KOPT-K1 (cell line): ENCODE results near the gene CLCN2.

Experiments
- H3K27ac ChIP-seq: fragments of 200-600 bp; sonication (generic); 2 replicates; pipeline ENCODE4 v1.5.1; 2016; ENCODE audit warnings: antibody characterized with exemption, mild to moderate bottlenecking, low read depth, low read length; ENCODE audit not compliant: poor library complexity, severe bottlenecking
- H3K36me3 ChIP-seq: fragments of 200-600 bp; sonication (generic); 2 replicates; pipeline ENCODE4 v1.5.1; 2017; ENCODE audit warnings: antibody characterized with exemption, mild to moderate bottlenecking, low read length, moderate library complexity; ENCODE audit not compliant: insufficient read depth
- H3K9me3 ChIP-seq: fragments of 200-600 bp; sonication (generic); 2 replicates; pipeline ENCODE4 v1.5.1; 2017; ENCODE audit warnings: antibody characterized with exemption, low read length, mild to moderate bottlenecking; ENCODE audit not compliant: insufficient read depth, poor library complexity, severe bottlenecking

CLCN2 gene

GRCh38 chr3:184315871-184316661 is 45.3 kb downstream of the CLCN2 start:
- Histone ChIP-seq H3K9me3 (no peaks in the 10 kb centered on the region), H3K27ac (peak overlapping the region; percentile 87), H3K36me3 (peaks cover 51% of the 10 kb centered on the region)

DNA sequence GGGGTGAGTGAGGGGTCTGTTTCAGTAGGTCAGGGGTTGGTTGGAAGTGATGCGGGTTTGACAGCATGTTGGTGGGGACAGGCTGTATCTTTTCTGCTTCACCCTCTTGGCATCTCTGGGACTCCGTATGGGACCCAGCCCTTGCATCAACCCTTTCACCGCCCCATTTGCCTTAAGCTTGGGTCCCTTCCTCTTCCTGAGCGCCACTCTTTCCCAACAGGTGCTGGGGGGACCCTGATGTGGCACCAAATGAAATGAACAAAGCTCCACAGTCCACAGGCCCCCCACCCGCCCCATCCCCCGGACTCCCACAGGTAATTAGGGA is 45.9 kb downstream of the CLCN2 start:
- peak overlapping the region; percentile 87 for H3K27ac ChIP-seq
- peaks cover 45% of the 10 kb centered on the region for H3K36me3 ChIP-seq
- no peaks in the 10 kb centered on the region for H3K9me3 ChIP-seq

GRCh38 chr3:184314700-184315542 is 46.5 kb downstream of the CLCN2 start:
- Histone ChIP-seq H3K9me3 (no peaks in the 10 kb centered on the region), H3K27ac (peak overlapping the region; percentile 87), H3K36me3 (peaks cover 40% of the 10 kb centered on the region)

DNA sequence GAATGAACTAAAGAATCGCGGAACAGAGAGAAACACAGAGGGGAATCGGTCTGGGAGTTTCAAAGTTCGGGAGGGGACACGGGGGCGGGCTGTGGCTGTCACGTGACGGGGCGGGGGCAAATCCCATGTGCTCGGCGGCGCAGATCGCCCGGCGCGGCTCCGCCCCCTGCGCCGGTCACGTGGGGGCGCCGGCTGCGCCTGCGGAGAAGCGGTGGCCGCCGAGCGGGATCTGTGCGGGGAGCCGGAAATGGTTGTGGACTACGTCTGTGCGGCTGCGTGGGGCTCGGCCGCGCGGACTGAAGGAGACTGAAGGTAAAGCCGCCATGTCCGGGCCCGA is 47.1 kb downstream of the CLCN2 start, which contains the start of gene EIF4G1:
TSS of gene EIF4G1 (plus strand) at position 244 of the 337 bp plus-strand sequence. CDS start 1,191 bp downstream, outside the sequence.
- Histone ChIP-seq H3K36me3 (peaks cover 34% of the 10 kb centered on the region), H3K27ac (peak within 1 kb of the TSS; percentile 87), H3K9me3 (no peaks in the 10 kb centered on the region)

GRCh38 chr3:184311633-184312032 is 49.8 kb downstream of the CLCN2 start:
- Histone ChIP-seq H3K36me3 (peaks cover 34% of the 10 kb centered on the region), H3K27ac (no peak overlapping the region), H3K9me3 (no peaks in the 10 kb centered on the region)

DNA sequence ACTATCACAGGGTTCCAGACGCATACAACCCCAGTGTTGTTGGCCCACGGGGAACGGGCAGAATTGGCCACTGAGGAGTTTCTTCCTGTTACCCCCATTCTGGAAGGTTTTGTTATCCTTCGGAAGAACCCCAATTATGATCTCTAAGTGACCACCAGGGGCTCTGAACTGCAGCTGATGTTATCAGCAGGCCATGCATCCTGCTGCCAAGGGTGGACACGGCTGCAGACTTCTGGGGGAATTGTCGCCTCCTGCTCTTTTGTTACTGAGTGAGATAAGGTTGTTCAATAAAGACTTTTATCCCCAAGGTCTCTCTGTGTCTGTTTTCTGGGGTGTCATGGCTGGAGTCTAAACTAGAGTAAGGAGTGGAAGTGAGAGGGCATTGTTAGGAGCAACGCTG is 52.7 kb downstream of the CLCN2 start:
- Histone ChIP-seq H3K27ac (no peak overlapping the region), H3K36me3 (peaks cover 56% of the 10 kb centered on the region), H3K9me3 (no peaks in the 10 kb centered on the region)

DNA sequence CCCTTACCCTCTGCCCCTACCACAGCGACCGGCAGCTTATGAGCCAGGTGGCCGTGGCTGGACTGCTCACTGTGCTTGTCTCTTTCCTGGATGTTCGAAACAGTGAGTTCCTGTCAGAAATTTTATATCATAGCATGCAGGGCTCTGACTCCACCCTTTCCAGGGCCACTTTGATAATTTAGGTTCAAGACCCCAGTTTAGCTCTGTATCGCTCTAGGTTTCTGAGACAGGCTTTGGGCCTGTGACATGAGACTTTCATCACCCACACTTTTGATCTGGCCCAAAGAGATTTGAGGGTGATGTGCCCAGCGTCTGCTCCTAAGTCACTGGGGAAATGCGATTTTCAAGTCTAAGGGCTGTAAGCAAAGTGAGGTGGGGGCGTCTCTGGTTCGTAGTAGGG is 53.5 kb downstream of the CLCN2 start:
- peaks cover 64% of the 10 kb centered on the region for H3K36me3 ChIP-seq
- H3K27ac ChIP-seq, result no peak overlapping the region
- no peaks in the 10 kb centered on the region for H3K9me3 ChIP-seq

GRCh38 chr3:184306341-184306972 is 54.9 kb downstream of the CLCN2 start:
- Histone ChIP-seq H3K9me3 (no peaks in the 10 kb centered on the region), H3K36me3 (peaks cover 79% of the 10 kb centered on the region), H3K27ac (no peak overlapping the region)

DNA sequence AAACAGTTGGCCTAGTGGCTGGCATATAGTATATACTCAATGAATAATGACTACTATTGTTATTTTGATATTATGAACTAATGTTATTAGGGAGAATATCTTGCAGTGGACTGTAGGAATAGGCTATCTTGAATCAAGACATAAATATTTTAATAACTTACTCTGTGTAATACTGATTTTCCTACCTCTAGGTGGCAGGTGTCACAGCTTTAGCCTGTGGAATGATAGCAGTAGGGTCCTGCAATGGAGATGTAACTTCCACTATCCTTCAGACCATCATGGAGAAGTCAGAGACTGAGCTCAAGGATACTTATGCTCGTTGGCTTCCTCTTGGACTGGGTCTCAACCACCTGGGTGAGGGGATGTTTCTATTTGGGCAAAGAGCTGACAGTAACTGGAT is 55.8 kb downstream of the CLCN2 start:
- H3K36me3 ChIP-seq, result peaks cover 88% of the 10 kb centered on the region
- H3K9me3 ChIP-seq, result no peaks in the 10 kb centered on the region
- no peak overlapping the region for H3K27ac ChIP-seq

- Histone ChIP-seq H3K9me3 (no peaks in the 10 kb centered on the region), H3K36me3 (peaks cover 53% of the 10 kb centered on the region), H3K27ac (peak overlapping the region; percentile 67)
Measured at GRCh38 chr3:184300378-184300720, 61.1 kb downstream of the CLCN2 start.

- Histone ChIP-seq H3K9me3 (no peaks in the 10 kb centered on the region), H3K27ac (peak overlapping the region; percentile 67), H3K36me3 (peaks cover 47% of the 10 kb centered on the region)
Measured at GRCh38 chr3:184299488-184300377, 61.7 kb downstream of the CLCN2 start.

GRCh38 chr3:184298759-184299487 is 62.5 kb downstream of the CLCN2 start, which contains the start of gene PSMD2:
Gene PSMD2, plus strand, starts transcription at chr3:184299241. Its CDS starts 26 bp downstream, at chr3:184299267.
- peak within 1 kb of the TSS; percentile 67 for H3K27ac ChIP-seq
- no peaks in the 10 kb centered on the region for H3K9me3 ChIP-seq
- peaks cover 39% of the 10 kb centered on the region for H3K36me3 ChIP-seq

- H3K27ac ChIP-seq, result no peak overlapping the region
- no peaks in the 10 kb centered on the region for H3K9me3 ChIP-seq
- H3K36me3 ChIP-seq, result peaks cover 16% of the 10 kb centered on the region
Measured at GRCh38 chr3:184296616-184297015, 64.8 kb downstream of the CLCN2 start.
